ENCODE measurements around the gene CHRNG.

The CHRNG gene

DNA sequence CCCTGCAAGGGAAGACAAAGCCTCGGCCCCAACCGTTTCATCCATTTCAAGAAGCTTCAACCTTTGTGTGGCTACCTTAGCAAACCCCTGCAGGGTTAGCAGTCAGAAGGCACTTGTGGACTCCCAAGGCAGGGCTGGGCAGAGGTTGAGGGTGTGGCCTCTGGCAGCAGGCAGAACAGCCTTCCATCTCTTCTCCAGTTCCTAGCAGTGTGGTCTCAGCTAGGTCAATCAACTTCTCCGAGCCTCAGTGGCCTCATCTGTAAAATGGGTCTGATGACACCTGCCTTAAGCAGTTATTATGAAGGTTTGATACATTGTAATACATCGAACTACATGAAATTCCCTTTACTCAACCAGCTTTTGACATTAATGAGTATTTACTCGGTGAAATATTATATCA is 26.1 kb upstream of the CHRNG start:
- Histone ChIP-seq H3K4me1 (ENCODE audit: control insufficient read depth, insufficient read depth, low read length) (no peaks in the 10 kb centered on the region), H3K9ac (ENCODE audit: low read length) (no peak overlapping the region), H3K27me3 (ENCODE audit: control insufficient read depth, insufficient read depth, low read length) (peaks cover 3% of the 10 kb centered on the region), H3K27ac (ENCODE audit: low read depth, low read length) (no peak overlapping the region), H3K4me3 (ENCODE audit: low read length) (no peak overlapping the region), H3K36me3 (ENCODE audit: control insufficient read depth, insufficient read depth, low read length) (no peaks in the 10 kb centered on the region)

DNA sequence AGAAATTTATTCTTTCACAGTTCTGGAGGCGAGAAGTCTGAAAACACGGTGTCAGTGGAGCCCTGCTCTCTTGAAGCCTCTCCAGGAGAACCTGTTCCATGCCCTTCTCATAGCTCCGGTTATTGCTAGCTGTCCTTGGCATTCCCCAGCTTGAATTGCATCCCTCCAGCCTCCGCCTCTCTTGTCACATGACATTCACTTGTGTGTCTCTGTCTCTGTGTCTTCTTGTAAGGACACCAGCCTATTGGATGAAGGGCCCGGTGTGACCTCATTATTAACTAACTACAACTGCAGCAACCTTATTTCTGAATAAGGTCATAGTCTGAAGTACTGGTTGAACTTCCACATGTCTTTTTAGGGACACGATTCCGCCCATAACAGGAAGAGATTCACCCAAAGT is 23.9 kb upstream of the CHRNG start:
- Histone ChIP-seq H3K4me1 (ENCODE audit: control insufficient read depth, insufficient read depth, low read length) (no peaks in the 10 kb centered on the region), H3K4me3 (ENCODE audit: low read length) (no peak overlapping the region), H3K27me3 (ENCODE audit: control insufficient read depth, insufficient read depth, low read length) (no peaks in the 10 kb centered on the region), H3K36me3 (ENCODE audit: control insufficient read depth, insufficient read depth, low read length) (no peaks in the 10 kb centered on the region), H3K9ac (ENCODE audit: low read length) (no peak overlapping the region), H3K27ac (ENCODE audit: low read depth, low read length) (no peak overlapping the region)

DNA sequence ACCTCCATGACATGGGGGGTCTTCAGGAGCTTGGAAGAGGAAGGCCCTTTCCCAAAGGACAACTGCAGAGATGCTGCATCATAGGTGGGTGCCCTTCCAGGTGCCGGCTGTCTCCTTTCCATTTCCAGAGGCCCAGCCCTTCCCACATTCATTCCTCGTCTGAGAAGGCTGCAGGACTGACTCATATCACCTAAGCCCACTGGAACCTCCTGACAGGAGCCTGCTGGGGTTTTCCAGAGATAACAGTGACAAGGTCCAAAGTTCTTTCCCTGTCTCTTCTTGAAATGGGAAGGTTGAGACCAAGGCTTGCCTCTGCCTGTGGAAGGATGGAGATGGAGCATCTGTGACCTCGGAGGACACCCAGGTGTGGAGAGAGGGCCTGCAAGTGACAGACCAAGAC is 22.9 kb upstream of the CHRNG start:
- no peaks in the 10 kb centered on the region for H3K4me1 ChIP-seq (ENCODE audit: control insufficient read depth, insufficient read depth, low read length)
- H3K36me3 ChIP-seq (ENCODE audit: control insufficient read depth, insufficient read depth, low read length): no peaks in the 10 kb centered on the region
- H3K4me3 ChIP-seq (ENCODE audit: low read length): no peak overlapping the region
- peaks cover 4% of the 10 kb centered on the region for H3K27me3 ChIP-seq (ENCODE audit: control insufficient read depth, insufficient read depth, low read length)
- no peak overlapping the region for H3K9ac ChIP-seq (ENCODE audit: low read length)
- no peak overlapping the region for H3K27ac ChIP-seq (ENCODE audit: low read depth, low read length)

DNA sequence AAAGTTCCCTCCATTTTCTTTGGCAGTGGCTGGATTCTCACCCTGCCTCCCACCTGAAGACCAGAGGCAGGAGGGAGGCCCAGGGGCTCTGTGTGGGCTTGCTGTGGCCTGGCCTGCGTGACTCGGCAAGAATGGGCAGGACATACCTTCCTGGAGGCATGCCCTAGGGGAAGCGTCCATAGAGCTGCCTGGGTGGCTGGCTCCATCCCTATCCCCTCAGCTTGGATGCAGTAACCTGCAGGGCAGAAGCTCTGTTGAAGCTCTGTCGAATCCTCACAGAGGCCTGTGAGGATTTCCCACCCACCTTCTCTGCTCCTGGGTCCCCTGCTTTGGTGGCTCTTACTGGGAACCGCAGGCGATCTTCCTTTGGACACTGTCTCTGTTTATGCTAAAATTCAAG is 20.6 kb upstream of the CHRNG start:
- H3K27me3 ChIP-seq (ENCODE audit: control insufficient read depth, insufficient read depth, low read length): peaks cover 22% of the 10 kb centered on the region

DNA sequence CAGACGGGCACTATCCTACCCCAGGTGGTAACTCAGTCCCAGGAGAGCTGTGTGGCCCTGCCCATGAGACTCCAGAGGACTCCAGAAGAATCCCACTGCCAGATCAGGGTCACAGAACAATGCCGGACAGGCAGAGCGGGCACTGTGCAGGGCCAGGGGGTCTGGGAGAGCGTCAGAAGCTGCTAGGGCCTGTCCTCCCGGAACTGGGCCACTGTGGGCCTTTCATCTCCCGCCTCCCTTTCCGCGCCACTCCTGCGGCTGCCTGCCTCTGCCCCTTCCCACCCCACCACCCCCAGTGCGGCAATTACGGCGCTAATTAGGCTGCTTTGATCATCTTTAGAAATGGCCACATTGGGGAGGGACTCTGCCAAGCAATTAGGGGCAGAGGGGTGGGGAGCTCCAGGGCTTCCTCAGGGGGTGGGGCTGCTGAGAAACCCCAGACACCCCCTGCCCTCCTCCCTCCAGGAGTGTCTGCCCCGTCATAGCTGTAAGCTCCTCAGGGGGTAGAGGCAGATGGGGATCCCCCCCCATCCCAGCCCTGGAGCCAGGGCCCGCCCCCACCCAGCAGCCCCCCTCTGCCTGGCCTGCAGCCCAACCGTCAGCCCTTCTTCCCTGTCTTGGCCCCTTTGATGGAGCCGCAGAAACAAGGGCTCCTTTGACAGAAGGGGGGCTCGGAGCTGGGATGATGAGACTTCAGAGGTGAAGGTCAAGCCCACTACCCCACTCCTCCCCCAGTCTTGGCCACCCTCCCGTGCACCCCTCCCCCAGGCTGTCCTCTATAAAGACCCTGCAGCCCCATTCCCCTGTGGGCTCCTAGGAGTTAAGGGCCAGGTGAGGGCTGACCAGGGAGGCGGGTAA is 19.7 kb upstream of the CHRNG start, which contains the start of gene PRSS56:
Gene PRSS56 (plus strand): TSS at position 808 of the 858 bp plus-strand sequence. CDS start 211 bp downstream, outside the sequence.
- no peak within 1 kb of the TSS for H3K4me3 ChIP-seq (ENCODE audit: low read length)
- H3K36me3 ChIP-seq (ENCODE audit: control insufficient read depth, insufficient read depth, low read length): no peaks in the 10 kb centered on the region
- H3K27ac ChIP-seq (ENCODE audit: low read depth, low read length): no peak within 1 kb of the TSS
- H3K27me3 ChIP-seq (ENCODE audit: control insufficient read depth, insufficient read depth, low read length): peaks cover 29% of the 10 kb centered on the region
- H3K9ac ChIP-seq (ENCODE audit: low read length): no peak within 1 kb of the TSS
- no peaks in the 10 kb centered on the region for H3K4me1 ChIP-seq (ENCODE audit: control insufficient read depth, insufficient read depth, low read length)

More for the DNA sequence above, 20.6 kb upstream of the CHRNG start:
- Histone ChIP-seq H3K36me3 (ENCODE audit: control insufficient read depth, insufficient read depth, low read length) (no peaks in the 10 kb centered on the region), H3K27ac (ENCODE audit: low read depth, low read length) (no peak overlapping the region), H3K4me1 (ENCODE audit: control insufficient read depth, insufficient read depth, low read length) (no peaks in the 10 kb centered on the region), H3K9ac (ENCODE audit: low read length) (no peak overlapping the region), H3K4me3 (ENCODE audit: low read length) (no peak overlapping the region)

DNA sequence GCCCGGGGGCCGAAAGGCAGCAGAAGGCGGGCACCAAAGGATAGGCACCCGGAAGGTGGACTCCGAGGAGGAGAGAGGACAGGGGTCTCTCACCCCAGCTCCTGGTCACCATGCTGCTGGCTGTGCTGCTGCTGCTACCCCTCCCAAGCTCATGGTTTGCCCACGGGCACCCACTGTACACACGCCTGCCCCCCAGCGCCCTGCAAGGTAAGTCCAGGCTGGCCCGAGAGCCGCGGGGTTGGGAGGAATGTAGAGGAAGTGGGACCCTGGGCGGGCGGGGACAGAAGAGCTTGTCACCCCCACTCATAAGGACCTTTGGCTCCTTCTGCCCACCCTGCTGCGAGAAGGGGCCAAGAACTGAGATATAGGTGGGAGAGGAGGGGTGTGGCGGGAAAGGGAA is 19.0 kb upstream of the CHRNG start:
- no peaks in the 10 kb centered on the region for H3K36me3 ChIP-seq (ENCODE audit: control insufficient read depth, insufficient read depth, low read length)
- H3K9ac ChIP-seq (ENCODE audit: low read length): no peak overlapping the region
- H3K4me3 ChIP-seq (ENCODE audit: low read length): no peak overlapping the region
- H3K27me3 ChIP-seq (ENCODE audit: control insufficient read depth, insufficient read depth, low read length): peaks cover 31% of the 10 kb centered on the region
- no peaks in the 10 kb centered on the region for H3K4me1 ChIP-seq (ENCODE audit: control insufficient read depth, insufficient read depth, low read length)
- no peak overlapping the region for H3K27ac ChIP-seq (ENCODE audit: low read depth, low read length)

DNA sequence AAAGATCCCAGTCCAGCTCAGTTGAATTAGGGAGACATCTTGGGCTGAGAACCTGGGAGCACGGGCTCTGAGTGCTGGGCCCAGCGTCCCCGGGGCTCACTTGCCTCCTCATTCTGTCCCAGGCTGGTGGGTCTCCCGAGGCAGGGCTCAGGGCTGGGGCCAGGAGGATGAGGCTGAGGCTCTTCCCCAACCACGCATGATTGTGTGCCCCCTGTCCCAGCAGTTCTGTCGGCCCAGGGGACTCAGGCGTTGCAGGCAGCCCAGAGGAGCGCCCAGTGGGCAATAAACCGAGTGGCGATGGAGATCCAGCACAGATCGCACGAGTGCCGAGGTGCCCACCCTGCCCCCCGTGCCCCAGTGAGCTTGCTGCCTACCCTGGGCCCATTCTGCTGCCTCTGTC is 18.4 kb upstream of the CHRNG start:
- Histone ChIP-seq H3K9ac (ENCODE audit: low read length) (no peak overlapping the region), H3K36me3 (ENCODE audit: control insufficient read depth, insufficient read depth, low read length) (no peaks in the 10 kb centered on the region), H3K27ac (ENCODE audit: low read depth, low read length) (no peak overlapping the region), H3K4me1 (ENCODE audit: control insufficient read depth, insufficient read depth, low read length) (no peaks in the 10 kb centered on the region), H3K27me3 (ENCODE audit: control insufficient read depth, insufficient read depth, low read length) (peaks cover 31% of the 10 kb centered on the region), H3K4me3 (ENCODE audit: low read length) (no peak overlapping the region)

DNA sequence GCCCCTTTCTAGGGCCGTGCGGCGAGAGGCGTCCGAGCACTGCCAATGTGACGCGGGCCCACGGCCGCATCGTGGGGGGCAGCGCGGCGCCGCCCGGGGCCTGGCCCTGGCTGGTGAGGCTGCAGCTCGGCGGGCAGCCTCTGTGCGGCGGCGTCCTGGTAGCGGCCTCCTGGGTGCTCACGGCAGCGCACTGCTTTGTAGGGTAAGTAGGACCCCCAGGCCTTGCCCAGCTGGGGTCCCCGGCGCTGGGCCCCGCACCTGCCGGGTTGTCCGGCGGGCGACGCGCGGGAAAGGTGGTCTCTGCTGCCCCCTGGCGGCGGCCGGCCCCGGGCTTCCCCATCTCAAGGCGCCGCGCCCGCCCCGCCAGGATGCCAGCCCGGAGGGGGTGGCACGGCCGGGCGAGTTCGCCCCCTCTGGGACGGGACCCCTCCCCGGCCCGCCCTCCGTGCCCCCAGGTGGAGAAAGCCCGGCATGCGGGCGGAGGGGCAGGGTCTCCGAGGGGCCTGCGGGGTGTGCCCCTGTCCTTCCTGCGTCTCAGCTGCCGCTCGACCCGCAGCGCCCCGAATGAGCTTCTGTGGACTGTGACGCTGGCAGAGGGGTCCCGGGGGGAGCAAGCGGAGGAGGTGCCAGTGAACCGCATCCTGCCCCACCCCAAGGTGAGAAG is 17.4 kb upstream of the CHRNG start:
- Histone ChIP-seq H3K4me3 (ENCODE audit: low read length) (no peak overlapping the region), H3K27me3 (ENCODE audit: control insufficient read depth, insufficient read depth, low read length) (peaks cover 31% of the 10 kb centered on the region), H3K9ac (ENCODE audit: low read length) (no peak overlapping the region)

DNA sequence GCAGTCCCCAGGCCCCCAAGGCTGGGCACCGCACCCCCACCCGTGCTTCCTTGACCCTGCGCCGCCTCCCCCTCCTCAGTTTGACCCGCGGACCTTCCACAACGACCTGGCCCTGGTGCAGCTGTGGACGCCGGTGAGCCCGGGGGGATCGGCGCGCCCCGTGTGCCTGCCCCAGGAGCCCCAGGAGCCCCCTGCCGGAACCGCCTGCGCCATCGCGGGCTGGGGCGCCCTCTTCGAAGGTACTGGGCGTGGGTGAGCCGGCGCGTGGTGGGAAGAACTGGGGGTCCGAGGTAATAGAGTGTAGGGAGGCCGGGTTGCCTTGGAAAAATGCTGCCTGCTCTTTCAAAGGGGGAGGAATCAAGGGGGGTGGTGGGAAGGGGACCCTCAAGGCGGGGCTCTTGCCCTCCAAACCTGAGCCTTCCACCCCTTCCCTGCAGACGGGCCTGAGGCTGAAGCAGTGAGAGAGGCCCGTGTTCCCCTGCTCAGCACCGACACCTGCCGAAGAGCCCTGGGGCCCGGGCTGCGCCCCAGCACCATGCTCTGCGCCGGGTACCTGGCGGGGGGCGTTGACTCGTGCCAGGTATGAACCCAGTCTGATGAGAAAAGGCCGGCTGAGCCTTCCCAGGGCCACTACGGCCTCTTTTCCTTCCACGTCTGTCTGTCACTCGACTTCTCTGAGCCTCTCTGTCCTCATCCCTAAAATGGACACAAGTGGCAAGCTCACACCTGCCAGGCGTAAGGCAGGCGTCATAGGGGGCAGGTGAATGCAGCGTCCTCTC is 16.7 kb upstream of the CHRNG start:
- Histone ChIP-seq H3K4me1 (ENCODE audit: control insufficient read depth, insufficient read depth, low read length) (no peaks in the 10 kb centered on the region), H3K9ac (ENCODE audit: low read length) (no peak overlapping the region), H3K4me3 (ENCODE audit: low read length) (no peak overlapping the region), H3K36me3 (ENCODE audit: control insufficient read depth, insufficient read depth, low read length) (no peaks in the 10 kb centered on the region), H3K27ac (ENCODE audit: low read depth, low read length) (no peak overlapping the region), H3K27me3 (ENCODE audit: control insufficient read depth, insufficient read depth, low read length) (peaks cover 31% of the 10 kb centered on the region)

More for the DNA sequence above, 17.4 kb upstream of the CHRNG start:
- H3K36me3 ChIP-seq (ENCODE audit: control insufficient read depth, insufficient read depth, low read length): no peaks in the 10 kb centered on the region
- no peaks in the 10 kb centered on the region for H3K4me1 ChIP-seq (ENCODE audit: control insufficient read depth, insufficient read depth, low read length)
- H3K27ac ChIP-seq (ENCODE audit: low read depth, low read length): no peak overlapping the region

DNA sequence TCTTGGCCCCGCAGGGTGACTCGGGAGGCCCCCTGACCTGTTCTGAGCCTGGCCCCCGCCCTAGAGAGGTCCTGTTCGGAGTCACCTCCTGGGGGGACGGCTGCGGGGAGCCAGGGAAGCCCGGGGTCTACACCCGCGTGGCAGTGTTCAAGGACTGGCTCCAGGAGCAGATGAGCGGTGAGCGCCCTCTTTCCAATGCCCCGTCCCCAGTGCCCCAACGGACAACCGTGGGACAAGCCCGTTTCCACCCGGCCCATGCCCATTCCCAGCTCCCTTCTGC is 16.1 kb upstream of the CHRNG start:
- Histone ChIP-seq H3K27me3 (ENCODE audit: control insufficient read depth, insufficient read depth, low read length) (peaks cover 31% of the 10 kb centered on the region), H3K36me3 (ENCODE audit: control insufficient read depth, insufficient read depth, low read length) (no peaks in the 10 kb centered on the region), H3K4me3 (ENCODE audit: low read length) (no peak overlapping the region), H3K9ac (ENCODE audit: low read length) (no peak overlapping the region), H3K27ac (ENCODE audit: low read depth, low read length) (no peak overlapping the region), H3K4me1 (ENCODE audit: control insufficient read depth, insufficient read depth, low read length) (no peaks in the 10 kb centered on the region)

DNA sequence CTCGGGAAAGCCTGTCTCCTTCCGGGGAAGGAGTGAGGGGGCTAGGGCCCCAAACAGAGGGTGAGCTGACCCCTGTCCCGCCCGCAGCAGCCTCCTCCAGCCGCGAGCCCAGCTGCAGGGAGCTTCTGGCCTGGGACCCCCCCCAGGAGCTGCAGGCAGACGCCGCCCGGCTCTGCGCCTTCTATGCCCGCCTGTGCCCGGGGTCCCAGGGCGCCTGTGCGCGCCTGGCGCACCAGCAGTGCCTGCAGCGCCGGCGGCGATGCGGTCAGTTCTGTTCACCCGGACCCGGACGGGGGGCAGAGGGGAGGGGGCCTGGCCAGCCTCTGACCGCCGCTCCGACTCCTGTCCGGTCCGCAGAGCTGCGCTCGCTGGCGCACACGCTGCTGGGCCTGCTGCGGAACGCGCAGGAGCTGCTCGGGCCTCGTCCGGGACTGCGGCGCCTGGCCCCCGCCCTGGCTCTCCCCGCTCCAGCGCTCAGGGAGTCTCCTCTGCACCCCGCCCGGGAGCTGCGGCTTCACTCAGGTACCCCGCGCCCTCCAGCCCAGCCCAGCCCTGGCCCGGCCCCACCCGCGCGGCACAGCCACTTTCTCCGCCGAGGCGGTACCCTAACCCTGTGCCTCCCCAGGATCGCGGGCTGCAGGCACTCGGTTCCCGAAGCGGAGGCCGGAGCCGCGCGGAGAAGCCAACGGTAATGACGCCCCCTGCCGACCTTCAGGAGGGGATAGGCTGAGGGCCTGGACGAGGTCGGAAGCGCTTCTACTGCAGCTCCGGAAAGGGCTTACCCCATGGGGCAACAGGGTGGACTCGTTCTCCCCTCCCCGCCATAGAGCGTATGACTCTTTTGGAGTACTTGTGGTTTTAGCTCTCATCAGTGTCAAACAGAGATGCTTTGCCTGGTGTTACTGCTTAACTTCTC is 15.6 kb upstream of the CHRNG start:
- Histone ChIP-seq H3K4me1 (ENCODE audit: control insufficient read depth, insufficient read depth, low read length) (no peaks in the 10 kb centered on the region), H3K27ac (ENCODE audit: low read depth, low read length) (no peak overlapping the region), H3K36me3 (ENCODE audit: control insufficient read depth, insufficient read depth, low read length) (no peaks in the 10 kb centered on the region), H3K27me3 (ENCODE audit: control insufficient read depth, insufficient read depth, low read length) (peaks cover 32% of the 10 kb centered on the region), H3K4me3 (ENCODE audit: low read length) (no peak overlapping the region), H3K9ac (ENCODE audit: low read length) (no peak overlapping the region)

DNA sequence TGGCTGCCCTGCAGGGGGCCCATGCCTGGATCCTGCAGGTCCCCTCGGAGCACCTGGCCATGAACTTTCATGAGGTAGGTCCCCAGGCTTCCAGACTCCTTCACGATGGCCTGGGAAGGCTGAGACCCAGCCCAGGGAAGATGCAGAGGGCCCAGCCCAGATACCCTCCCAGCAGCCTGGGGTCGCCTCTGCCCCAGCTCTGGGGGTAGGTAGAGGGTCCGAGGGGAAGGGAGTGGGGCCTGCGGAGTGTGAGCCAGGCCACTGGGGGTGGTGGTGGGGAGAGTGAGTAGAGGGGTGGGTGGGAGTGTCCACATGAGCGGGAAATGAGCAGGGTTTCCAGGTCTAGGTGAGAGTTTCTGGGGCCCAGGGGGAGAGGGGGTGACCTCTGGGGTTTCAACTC is 14.7 kb upstream of the CHRNG start:
- no peak overlapping the region for H3K27ac ChIP-seq (ENCODE audit: low read depth, low read length)
- H3K4me3 ChIP-seq (ENCODE audit: low read length): no peak overlapping the region
- peaks cover 35% of the 10 kb centered on the region for H3K27me3 ChIP-seq (ENCODE audit: control insufficient read depth, insufficient read depth, low read length)
- no peaks in the 10 kb centered on the region for H3K36me3 ChIP-seq (ENCODE audit: control insufficient read depth, insufficient read depth, low read length)
- no peaks in the 10 kb centered on the region for H3K4me1 ChIP-seq (ENCODE audit: control insufficient read depth, insufficient read depth, low read length)
- no peak overlapping the region for H3K9ac ChIP-seq (ENCODE audit: low read length)

Data from rectal smooth muscle tissue (tissue), 1 donor.